ENCODE measurements around the gene EFL1. TPM values are rescaled to one million over a fixed set of nuclear protein-coding genes. Genes with fewer than 3 reads are reported as not detected.
"Not testable (repeated sequence)": the region's sequence is repeated elsewhere in the genome, so short reads cannot be mapped to it uniquely, and the experiment has no call there.

EFL1 gene
- total and polyA plus RNA-seq, 2 of the 4 experiments (the other 2 are of a cell fraction) = 10.1 to 24.6 TPM

GRCh38 chr15:82216092-82216491 is 46.4 kb downstream of the EFL1 start:
- TF ChIP-seq MAFK (IDR thresholded peaks at IDR 0.05; ENCODE audit: low read depth, low read length) = peak; percentile 18; the same call in 1 of the 2 replicates
- H3K14ac ChIP-seq (replicated peaks; ENCODE audit: low read depth, low read length); H3K9me1 ChIP-seq (ENCODE audit: insufficient read depth, low read length); in situ Hi-C loops (cut with MboI; ENCODE audit: low sequenced_read_pairs); H2BK15ac ChIP-seq (ENCODE audit: low read depth, low read length); H2BK120ac ChIP-seq (ENCODE audit: low read depth, low read length); H3K56ac ChIP-seq (ENCODE audit: extremely low read depth, insufficient read depth, low read length); H2BK5ac ChIP-seq (ENCODE audit: low read depth, low read length, poor library complexity, severe bottlenecking); H3K27ac ChIP-seq (ENCODE audit: insufficient read depth, low read length); H3K4me3 ChIP-seq (ENCODE audit: insufficient read depth, low read depth, low read length); H3K9me3 ChIP-seq (ENCODE audit: control insufficient read depth, insufficient read depth, low read length); H4K20me1 ChIP-seq (ENCODE audit: insufficient read depth, low read length); POLR2A ChIA-PET (ENCODE audit: unreplicated experiment); H2AFZ ChIP-seq (replicated peaks; ENCODE audit: low read length, poor library complexity); H3K9ac ChIP-seq (ENCODE audit: low read depth, low read length); dilution Hi-C loops (cut with HindIII; ENCODE audit: low sequenced_read_pairs, unreplicated experiment); CTCF ChIA-PET; H3K27me3 ChIP-seq (ENCODE audit: control insufficient read depth, insufficient read depth, low read length); H2AK9ac ChIP-seq (replicated peaks; ENCODE audit: low read depth, low read length, poor library complexity); ATAC-seq (ENCODE audit: low read depth); H3K23ac ChIP-seq (ENCODE audit: low read depth, low read length); H3K79me1 ChIP-seq (ENCODE audit: low read depth in 1 of 2, low read length in 2 of 2); H2AK5ac ChIP-seq (ENCODE audit: low read depth, low read length); H3K4me1 ChIP-seq (ENCODE audit: control insufficient read depth, insufficient read depth, low read length); H3K4ac ChIP-seq (ENCODE audit: low read depth, low read length); H4K5ac ChIP-seq (ENCODE audit: low read depth, low read length); H3K4me2 ChIP-seq (ENCODE audit: low read depth, low read length); intact Hi-C loops (cut with micrococcal nuclease); H2BK20ac ChIP-seq (ENCODE audit: low read depth, low read length); BruUV-seq (replicated peaks); H3K36me3 ChIP-seq (ENCODE audit: control insufficient read depth, insufficient read depth, low read length); H3K18ac ChIP-seq (ENCODE audit: low read depth, low read length); H4K8ac ChIP-seq (ENCODE audit: low read depth in 2 of 2, low read length in 2 of 2); H4K91ac ChIP-seq (ENCODE audit: insufficient read depth, low read depth, low read length); DNase-seq: not testable (repeated sequence)
- WGBS, 2 experiments (ENCODE audit: extremely low coverage in 2 of 2, insufficient read length in 1 of 2) = no CpG with 5 or more reads among the region's 2 CpGs

GRCh38 chr15:82212201-82212600 is 50.3 kb downstream of the EFL1 start:
- H3K36me3 ChIP-seq (ENCODE audit: control insufficient read depth, insufficient read depth, low read length); H3K79me1 ChIP-seq (ENCODE audit: low read depth in 1 of 2, low read length in 2 of 2); H2AK5ac ChIP-seq (ENCODE audit: low read depth, low read length); H3K14ac ChIP-seq (replicated peaks; ENCODE audit: low read depth, low read length); intact Hi-C loops (cut with micrococcal nuclease); H3K4ac ChIP-seq (ENCODE audit: low read depth, low read length); H3K9me1 ChIP-seq (ENCODE audit: insufficient read depth, low read length); H2BK120ac ChIP-seq (ENCODE audit: low read depth, low read length); in situ Hi-C loops (cut with MboI; ENCODE audit: low sequenced_read_pairs); H3K23ac ChIP-seq (ENCODE audit: low read depth, low read length); H3K4me3 ChIP-seq (ENCODE audit: insufficient read depth, low read depth, low read length); ATAC-seq (ENCODE audit: low read depth); H2BK20ac ChIP-seq (ENCODE audit: low read depth, low read length); H4K5ac ChIP-seq (ENCODE audit: low read depth, low read length); CTCF ChIA-PET; H2BK5ac ChIP-seq (ENCODE audit: low read depth, low read length, poor library complexity, severe bottlenecking); dilution Hi-C loops (cut with HindIII; ENCODE audit: low sequenced_read_pairs, unreplicated experiment); H3K9me3 ChIP-seq (ENCODE audit: control insufficient read depth, insufficient read depth, low read length); H3K27ac ChIP-seq (ENCODE audit: insufficient read depth, low read length); H4K91ac ChIP-seq (ENCODE audit: insufficient read depth, low read depth, low read length); H3K18ac ChIP-seq (ENCODE audit: low read depth, low read length); H4K8ac ChIP-seq (ENCODE audit: low read depth in 2 of 2, low read length in 2 of 2); H3K27me3 ChIP-seq (ENCODE audit: control insufficient read depth, insufficient read depth, low read length); H3K9ac ChIP-seq (ENCODE audit: low read depth, low read length); H3K4me1 ChIP-seq (ENCODE audit: control insufficient read depth, insufficient read depth, low read length); BruUV-seq (replicated peaks); H4K20me1 ChIP-seq (ENCODE audit: insufficient read depth, low read length); H2AK9ac ChIP-seq (replicated peaks; ENCODE audit: low read depth, low read length, poor library complexity); H2BK15ac ChIP-seq (ENCODE audit: low read depth, low read length); POLR2A ChIA-PET (ENCODE audit: unreplicated experiment); H2AFZ ChIP-seq (replicated peaks; ENCODE audit: low read length, poor library complexity); H3K56ac ChIP-seq (ENCODE audit: extremely low read depth, insufficient read depth, low read length); H3K4me2 ChIP-seq (ENCODE audit: low read depth, low read length): not testable (repeated sequence)
- peak; percentile 21 for DNase-seq
